Measurements from ENCODE around the gene ATL2.

Gene ATL2

GRCh38 chr2:38406597-38407110, 29.6 kb upstream of the ATL2 start:
- POLR2A ChIA-PET = no interaction called here
- WGBS (ENCODE audit: insufficient coverage) = 93% methylated on average over 8 of the region's 8 CpGs
- no peak overlapping the region for H3K27ac ChIP-seq (ENCODE audit: insufficient read depth in 1 of 2, low read depth in 1 of 2, low read length in 2 of 2, poor library complexity in 1 of 2, severe bottlenecking in 2 of 2)
- no peak for DNase-seq
- H3K36me3 ChIP-seq (ENCODE audit: control insufficient read depth in 4 of 4, insufficient read depth in 4 of 4, low read length in 3 of 4) = no peaks in the 10 kb centered on the region
- no peaks in the 10 kb centered on the region for H3K27me3 ChIP-seq (replicated peaks in 2 of 5; ENCODE audit: control insufficient read depth in 4 of 5, insufficient read depth in 5 of 5, low read length in 4 of 5)
- H3K4me1 ChIP-seq (ENCODE audit: control extremely low read depth in 1 of 4, control insufficient read depth in 4 of 4, insufficient read depth in 4 of 4, low read length in 3 of 4) = no peaks in the 10 kb centered on the region
- no peak overlapping the region for H3K4me3 ChIP-seq (ENCODE audit: control insufficient read depth in 1 of 7, extremely low read depth in 1 of 7, insufficient read depth in 4 of 7, low read depth in 2 of 7, low read length in 6 of 7)
- no peaks in the 10 kb centered on the region for H3K9me3 ChIP-seq (ENCODE audit: control extremely low read depth in 1 of 5, control insufficient read depth in 4 of 5, insufficient read depth in 2 of 5, low read depth in 1 of 5, low read length in 4 of 5)
- CTCF ChIA-PET = interaction anchor here (0.5 kb wide), 1 partner anchor 90 kb away, joined by 3 read pairs; no protein-coding TSS in a partner anchor

- POLR2A ChIA-PET = no interaction called here
These were observed 29.0 kb upstream of the ATL2 start for GRCh38 chr2:38405917-38406596.

GRCh38 chr2:38400513-38400912, 23.4 kb upstream of the ATL2 start:
- no peaks in the 10 kb centered on the region for H3K36me3 ChIP-seq (ENCODE audit: control insufficient read depth in 4 of 4, insufficient read depth in 4 of 4, low read length in 3 of 4)
- peaks cover 0 to 6% (median 2%) of the 10 kb centered on the region in 5 experiments for H3K9me3 ChIP-seq (ENCODE audit: control extremely low read depth in 1 of 5, control insufficient read depth in 4 of 5, insufficient read depth in 2 of 5, low read depth in 1 of 5, low read length in 4 of 5)
- H3K27ac ChIP-seq (ENCODE audit: insufficient read depth in 1 of 2, low read depth in 1 of 2, low read length in 2 of 2, poor library complexity in 1 of 2, severe bottlenecking in 2 of 2) = no peak overlapping the region
- DNase-seq = peak in 1 of 3 donors; percentile 15
- H3K27me3 ChIP-seq (replicated peaks in 2 of 5; ENCODE audit: control insufficient read depth in 4 of 5, insufficient read depth in 5 of 5, low read length in 4 of 5) = no peaks in the 10 kb centered on the region
- no peak overlapping the region for H3K4me3 ChIP-seq (ENCODE audit: control insufficient read depth in 1 of 7, extremely low read depth in 1 of 7, insufficient read depth in 4 of 7, low read depth in 2 of 7, low read length in 6 of 7)
- ChIA-PET POLR2A (no interaction called here), CTCF (no interaction called here)
- H3K4me1 ChIP-seq (ENCODE audit: control extremely low read depth in 1 of 4, control insufficient read depth in 4 of 4, insufficient read depth in 4 of 4, low read length in 3 of 4) = no peaks in the 10 kb centered on the region

More at GRCh38 chr2:38405917-38406596, 29.0 kb upstream of the ATL2 start:
- Histone ChIP-seq H3K27ac (ENCODE audit: insufficient read depth in 1 of 2, low read depth in 1 of 2, low read length in 2 of 2, poor library complexity in 1 of 2, severe bottlenecking in 2 of 2) (no peak overlapping the region), H3K27me3 (replicated peaks in 2 of 5; ENCODE audit: control insufficient read depth in 4 of 5, insufficient read depth in 5 of 5, low read length in 4 of 5) (no peaks in the 10 kb centered on the region), H3K4me1 (ENCODE audit: control extremely low read depth in 1 of 4, control insufficient read depth in 4 of 4, insufficient read depth in 4 of 4, low read length in 3 of 4) (no peaks in the 10 kb centered on the region), H3K36me3 (ENCODE audit: control insufficient read depth in 4 of 4, insufficient read depth in 4 of 4, low read length in 3 of 4) (no peaks in the 10 kb centered on the region), H3K4me3 (ENCODE audit: control insufficient read depth in 1 of 7, extremely low read depth in 1 of 7, insufficient read depth in 4 of 7, low read depth in 2 of 7, low read length in 6 of 7) (no peak overlapping the region), H3K9me3 (ENCODE audit: control extremely low read depth in 1 of 5, control insufficient read depth in 4 of 5, insufficient read depth in 2 of 5, low read depth in 1 of 5, low read length in 4 of 5) (no peaks in the 10 kb centered on the region)
- WGBS (ENCODE audit: insufficient coverage) = 98% methylated on average over 6 of the region's 9 CpGs
- CTCF ChIA-PET = no interaction called here
- DNase-seq = no peak

- Histone ChIP-seq H3K27me3 (replicated peaks in 2 of 5; ENCODE audit: control insufficient read depth in 4 of 5, insufficient read depth in 5 of 5, low read length in 4 of 5) (peaks cover 0 to 2% (median 0%) of the 10 kb centered on the region in 5 experiments), H3K4me3 (ENCODE audit: control insufficient read depth in 1 of 7, extremely low read depth in 1 of 7, insufficient read depth in 4 of 7, low read depth in 2 of 7, low read length in 6 of 7) (no peak overlapping the region), H3K4me1 (ENCODE audit: control extremely low read depth in 1 of 4, control insufficient read depth in 4 of 4, insufficient read depth in 4 of 4, low read length in 3 of 4) (no peaks in the 10 kb centered on the region), H3K9me3 (ENCODE audit: control extremely low read depth in 1 of 5, control insufficient read depth in 4 of 5, insufficient read depth in 2 of 5, low read depth in 1 of 5, low read length in 4 of 5) (peaks cover 0 to 6% (median 2%) of the 10 kb centered on the region in 5 experiments), H3K36me3 (ENCODE audit: control insufficient read depth in 4 of 4, insufficient read depth in 4 of 4, low read length in 3 of 4) (no peaks in the 10 kb centered on the region), H3K27ac (ENCODE audit: insufficient read depth in 1 of 2, low read depth in 1 of 2, low read length in 2 of 2, poor library complexity in 1 of 2, severe bottlenecking in 2 of 2) (no peak overlapping the region)
- CTCF ChIA-PET = no interaction called here
- DNase-seq = no peak
- POLR2A ChIA-PET = no interaction called here
- 98% methylated on average over 4 of the region's 4 CpGs for WGBS (ENCODE audit: insufficient coverage)
These were observed 21.7 kb upstream of the ATL2 start for GRCh38 chr2:38398739-38399138.

GRCh38 chr2:38394903-38395341, 17.8 kb upstream of the ATL2 start:
- POLR2A ChIA-PET = interaction anchor here (0.6 kb wide), 1 partner anchor 1205 kb away, joined by 3 read pairs; no protein-coding TSS in a partner anchor
- Histone ChIP-seq H3K4me1 (ENCODE audit: control extremely low read depth in 1 of 4, control insufficient read depth in 4 of 4, insufficient read depth in 4 of 4, low read length in 3 of 4) (no peaks in the 10 kb centered on the region), H3K27me3 (replicated peaks in 2 of 5; ENCODE audit: control insufficient read depth in 4 of 5, insufficient read depth in 5 of 5, low read length in 4 of 5) (peaks cover 0 to 3% (median 0%) of the 10 kb centered on the region in 5 experiments), H3K27ac (ENCODE audit: insufficient read depth in 1 of 2, low read depth in 1 of 2, low read length in 2 of 2, poor library complexity in 1 of 2, severe bottlenecking in 2 of 2) (no peak overlapping the region), H3K36me3 (ENCODE audit: control insufficient read depth in 4 of 4, insufficient read depth in 4 of 4, low read length in 3 of 4) (no peaks in the 10 kb centered on the region), H3K4me3 (ENCODE audit: control insufficient read depth in 1 of 7, extremely low read depth in 1 of 7, insufficient read depth in 4 of 7, low read depth in 2 of 7, low read length in 6 of 7) (no peak overlapping the region), H3K9me3 (ENCODE audit: control extremely low read depth in 1 of 5, control insufficient read depth in 4 of 5, insufficient read depth in 2 of 5, low read depth in 1 of 5, low read length in 4 of 5) (peaks cover 0 to 2% (median 0%) of the 10 kb centered on the region in 5 experiments)
- CTCF ChIA-PET = no interaction called here
- peak in 2 of 3 donors; percentile 23 to 52 for DNase-seq
- 65% methylated on average over 4 of the region's 5 CpGs for WGBS (ENCODE audit: insufficient coverage)

GRCh38 chr2:38394041-38394440, 17.0 kb upstream of the ATL2 start:
- POLR2A ChIA-PET = no interaction called here

GRCh38 chr2:38390947-38391346, 13.9 kb upstream of the ATL2 start:
- H3K9me3 ChIP-seq (ENCODE audit: control extremely low read depth in 1 of 5, control insufficient read depth in 4 of 5, insufficient read depth in 2 of 5, low read depth in 1 of 5, low read length in 4 of 5) = no peaks in the 10 kb centered on the region
- CTCF ChIA-PET = interaction anchor here (1.0 kb wide), 1 partner anchor 31 kb away, joined by 3 read pairs; no protein-coding TSS in a partner anchor
- POLR2A ChIA-PET = no interaction called here
- WGBS (ENCODE audit: insufficient coverage) = 100% methylated on average over 3 of the region's 3 CpGs
- H3K4me1 ChIP-seq (ENCODE audit: control extremely low read depth in 1 of 4, control insufficient read depth in 4 of 4, insufficient read depth in 4 of 4, low read length in 3 of 4) = peaks cover 0 to 8% (median 5%) of the 10 kb centered on the region in 4 experiments
- H3K36me3 ChIP-seq (ENCODE audit: control insufficient read depth in 4 of 4, insufficient read depth in 4 of 4, low read length in 3 of 4) = no peaks in the 10 kb centered on the region
- no peak overlapping the region for H3K4me3 ChIP-seq (ENCODE audit: control insufficient read depth in 1 of 7, extremely low read depth in 1 of 7, insufficient read depth in 4 of 7, low read depth in 2 of 7, low read length in 6 of 7)
- no peak overlapping the region for H3K27ac ChIP-seq (ENCODE audit: insufficient read depth in 1 of 2, low read depth in 1 of 2, low read length in 2 of 2, poor library complexity in 1 of 2, severe bottlenecking in 2 of 2)
- no peak for DNase-seq
- peaks cover 0 to 3% (median 0%) of the 10 kb centered on the region in 5 experiments for H3K27me3 ChIP-seq (replicated peaks in 2 of 5; ENCODE audit: control insufficient read depth in 4 of 5, insufficient read depth in 5 of 5, low read length in 4 of 5)

More at GRCh38 chr2:38394041-38394440, 17.0 kb upstream of the ATL2 start:
- H3K27me3 ChIP-seq (replicated peaks in 2 of 5; ENCODE audit: control insufficient read depth in 4 of 5, insufficient read depth in 5 of 5, low read length in 4 of 5) = peaks cover 0 to 3% (median 0%) of the 10 kb centered on the region in 5 experiments
- H3K4me1 ChIP-seq (ENCODE audit: control extremely low read depth in 1 of 4, control insufficient read depth in 4 of 4, insufficient read depth in 4 of 4, low read length in 3 of 4) = no peaks in the 10 kb centered on the region
- H3K27ac ChIP-seq (ENCODE audit: insufficient read depth in 1 of 2, low read depth in 1 of 2, low read length in 2 of 2, poor library complexity in 1 of 2, severe bottlenecking in 2 of 2) = no peak overlapping the region
- WGBS (ENCODE audit: insufficient coverage) = no CpG with 5 or more reads among the region's 2 CpGs
- CTCF ChIA-PET = no interaction called here
- H3K36me3 ChIP-seq (ENCODE audit: control insufficient read depth in 4 of 4, insufficient read depth in 4 of 4, low read length in 3 of 4) = no peaks in the 10 kb centered on the region
- no peak for DNase-seq
- peaks cover 0 to 2% (median 0%) of the 10 kb centered on the region in 5 experiments for H3K9me3 ChIP-seq (ENCODE audit: control extremely low read depth in 1 of 5, control insufficient read depth in 4 of 5, insufficient read depth in 2 of 5, low read depth in 1 of 5, low read length in 4 of 5)
- H3K4me3 ChIP-seq (ENCODE audit: control insufficient read depth in 1 of 7, extremely low read depth in 1 of 7, insufficient read depth in 4 of 7, low read depth in 2 of 7, low read length in 6 of 7) = no peak overlapping the region

All from common myeloid progenitor, CD34-positive (primary cell).